OCI-LY1 (cell line): ENCODE measurements around the gene DKK3.

Experiments used
- H2AFZ ChIP-seq: fragments of 200-600 bp; sonication (generic), shearing (Covaris generic); 2 replicates; pipeline ENCODE4 v1.6.0; 2014; ENCODE audit warnings: antibody characterized with exemption, mild to moderate bottlenecking, low read length
- H3F3A ChIP-seq: fragments of 200-600 bp; sonication (generic), shearing (Covaris generic); 2 replicates; pipeline ENCODE4 v1.6.0; 2014; ENCODE audit warnings: mild to moderate bottlenecking, antibody characterized with exemption, low read length, moderate library complexity; ENCODE audit not compliant: insufficient read depth
- H3K27ac ChIP-seq: fragments of 200-600 bp; sonication (generic); 2 replicates; pipeline ENCODE4 v1.5.1; 2014; ENCODE audit warnings: low read length, mixed run types, mild to moderate bottlenecking, low read depth; ENCODE audit not compliant: poor library complexity, severe bottlenecking
- H3K27me3 ChIP-seq: fragments of 200-600 bp; sonication (generic); 2 replicates; pipeline ENCODE4 v1.6.0; 2014; ENCODE audit warnings: antibody characterized with exemption, mild to moderate bottlenecking, low read length, moderate library complexity; ENCODE audit not compliant: insufficient read depth
- H3K36me3 ChIP-seq: fragments of 200-600 bp; sonication (generic); 2 replicates; pipeline ENCODE4 v1.6.1; 2014; ENCODE audit warnings: mild to moderate bottlenecking, antibody characterized with exemption, low read length, moderate library complexity, mixed read lengths; ENCODE audit not compliant: insufficient read depth
- H3K4me1 ChIP-seq: fragments of 200-600 bp; sonication (generic); 2 replicates; pipeline ENCODE4 v1.5.1; 2014; ENCODE audit warnings: mild to moderate bottlenecking, low read length, moderate library complexity; ENCODE audit not compliant: insufficient read depth, severe bottlenecking
- H3K4me2 ChIP-seq: fragments of 200-600 bp; sonication (generic), shearing (Covaris generic); 2 replicates; pipeline ENCODE4 v1.6.1; 2014; ENCODE audit warnings: low read length
- H3K4me3 ChIP-seq: fragments of 200-600 bp; sonication (generic); 2 replicates; pipeline ENCODE4 v1.5.1; 2014; ENCODE audit warnings: low read length, low read depth, mild to moderate bottlenecking, mixed read lengths; ENCODE audit not compliant: poor library complexity, severe bottlenecking
- H3K79me2 ChIP-seq: fragments of 200-600 bp; shearing (Covaris generic); 2 replicates; pipeline ENCODE4 v1.6.1; 2016; ENCODE audit warnings: mixed run types, low read length, mixed read lengths; ENCODE audit not compliant: insufficient read depth
- H3K9ac ChIP-seq: fragments of 200-600 bp; sonication (generic), shearing (Covaris generic); 2 replicates; pipeline ENCODE4 v1.6.1; 2014; ENCODE audit warnings: mild to moderate bottlenecking, low read length, mixed read lengths
- H3K9me2 ChIP-seq: fragments of 200-600 bp; sonication (generic), shearing (Covaris generic); 2 replicates; pipeline ENCODE4 v1.6.1; 2014; ENCODE audit warnings: low read depth, mild to moderate bottlenecking, low read length, mixed read lengths
- H3K9me3 ChIP-seq: fragments of 200-600 bp; shearing (Covaris generic); 2 replicates; pipeline ENCODE4 v1.6.1; 2014; ENCODE audit warnings: low read length, mixed read lengths
- H4K20me1 ChIP-seq: fragments of 200-600 bp; sonication (generic), shearing (Covaris generic); 2 replicates; pipeline ENCODE4 v1.6.0; 2016; ENCODE audit warnings: mild to moderate bottlenecking, low read length; ENCODE audit not compliant: insufficient read depth
- EZH2 ChIP-seq: fragments of 200-600 bp; sonication (generic), shearing (Covaris generic); IDR thresholded peaks from 2 replicates; pipeline ENCODE4 v1.8.0; 2017; ENCODE audit warnings: borderline replicate concordance, mixed run types, mild to moderate bottlenecking, antibody characterized with exemption, low read length, moderate library complexity, mixed read lengths
- TF ChIP-seq, protein P1 (sequence below): fragments of 200-600 bp; sonication (generic), shearing (Covaris generic); IDR thresholded peaks from 2 replicates; pipeline ENCODE4 v1.5.1; 2017; ENCODE audit warnings: mild to moderate bottlenecking, antibody characterized with exemption, low read length, moderate library complexity, mixed read lengths

Gene DKK3

DNA sequence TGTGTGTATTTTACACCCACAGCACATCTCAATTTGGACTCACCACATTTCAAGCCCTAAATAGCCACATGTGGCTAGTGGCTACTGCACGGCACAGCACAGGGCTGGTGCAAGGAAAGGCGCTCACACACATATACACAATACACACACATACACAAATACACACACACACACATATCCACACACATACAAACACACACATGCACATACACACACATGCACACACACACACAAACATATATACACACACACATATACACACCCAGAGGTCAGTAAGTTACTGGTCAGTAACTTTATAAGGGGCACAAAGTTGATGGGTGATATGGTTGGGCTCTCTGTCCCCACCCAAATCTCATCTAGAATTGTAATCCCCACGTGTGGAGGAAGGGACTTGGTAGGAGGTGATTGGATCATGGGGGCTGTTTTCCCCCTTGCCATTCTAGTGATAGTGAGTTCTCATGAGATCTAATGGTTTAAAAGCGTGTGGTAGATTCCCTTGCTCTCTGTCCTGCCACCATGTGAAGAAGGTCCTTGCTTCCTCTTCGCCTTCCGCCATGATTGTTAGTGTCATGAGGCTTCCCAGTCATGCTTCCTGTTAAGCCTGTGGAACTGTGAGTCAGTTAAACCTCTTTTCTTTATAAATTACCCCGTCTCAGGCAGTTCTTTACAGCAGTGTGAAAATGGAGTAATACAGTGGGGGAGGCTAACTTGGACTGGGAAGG, 37.6 kb upstream of the DKK3 start:
- H3K27ac ChIP-seq = no peak overlapping the region
- H3K9me3 ChIP-seq = no peaks in the 10 kb centered on the region
- H3K4me2 ChIP-seq = no peak overlapping the region
- H4K20me1 ChIP-seq = no peaks in the 10 kb centered on the region
- H3K27me3 ChIP-seq = no peaks in the 10 kb centered on the region; the same call in 1 of the 2 replicates
- TF ChIP-seq EZH2 = no peak
- TF ChIP-seq, protein P1, sequence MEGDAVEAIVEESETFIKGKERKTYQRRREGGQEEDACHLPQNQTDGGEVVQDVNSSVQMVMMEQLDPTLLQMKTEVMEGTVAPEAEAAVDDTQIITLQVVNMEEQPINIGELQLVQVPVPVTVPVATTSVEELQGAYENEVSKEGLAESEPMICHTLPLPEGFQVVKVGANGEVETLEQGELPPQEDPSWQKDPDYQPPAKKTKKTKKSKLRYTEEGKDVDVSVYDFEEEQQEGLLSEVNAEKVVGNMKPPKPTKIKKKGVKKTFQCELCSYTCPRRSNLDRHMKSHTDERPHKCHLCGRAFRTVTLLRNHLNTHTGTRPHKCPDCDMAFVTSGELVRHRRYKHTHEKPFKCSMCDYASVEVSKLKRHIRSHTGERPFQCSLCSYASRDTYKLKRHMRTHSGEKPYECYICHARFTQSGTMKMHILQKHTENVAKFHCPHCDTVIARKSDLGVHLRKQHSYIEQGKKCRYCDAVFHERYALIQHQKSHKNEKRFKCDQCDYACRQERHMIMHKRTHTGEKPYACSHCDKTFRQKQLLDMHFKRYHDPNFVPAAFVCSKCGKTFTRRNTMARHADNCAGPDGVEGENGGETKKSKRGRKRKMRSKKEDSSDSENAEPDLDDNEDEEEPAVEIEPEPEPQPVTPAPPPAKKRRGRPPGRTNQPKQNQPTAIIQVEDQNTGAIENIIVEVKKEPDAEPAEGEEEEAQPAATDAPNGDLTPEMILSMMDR = no peak
- no peak overlapping the region for H3K9ac ChIP-seq
- no peaks in the 10 kb centered on the region for H3F3A ChIP-seq
- H3K79me2 ChIP-seq = no peaks in the 10 kb centered on the region
- no peak overlapping the region for H3K4me3 ChIP-seq
- no peaks in the 10 kb centered on the region for H3K4me1 ChIP-seq
- no peaks in the 10 kb centered on the region for H3K9me2 ChIP-seq
- H3K36me3 ChIP-seq = no peaks in the 10 kb centered on the region
- no peak overlapping the region for H2AFZ ChIP-seq

DNA sequence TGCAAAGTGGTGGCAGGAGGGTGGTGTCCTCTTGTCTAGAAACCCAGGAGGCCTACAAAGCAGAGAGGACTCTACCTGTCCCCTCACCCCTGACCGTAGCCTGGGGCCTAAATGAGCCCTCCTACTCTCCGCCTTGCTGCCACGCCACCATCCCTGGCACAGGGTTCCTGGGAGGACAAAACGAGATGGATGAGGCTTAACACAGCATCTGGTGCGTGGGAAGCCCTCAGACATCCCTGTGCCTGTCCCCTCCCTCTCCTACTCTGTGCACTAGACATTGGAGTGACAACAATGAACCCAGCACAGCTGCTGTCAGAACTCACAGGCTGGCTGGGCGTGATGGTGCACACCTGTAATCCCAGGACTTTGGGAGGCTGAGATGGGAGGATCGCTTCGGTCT, 36.4 kb upstream of the DKK3 start:
- no peak overlapping the region for H3K4me3 ChIP-seq
- no peaks in the 10 kb centered on the region for H3K9me2 ChIP-seq
- no peak for TF ChIP-seq EZH2
- TF ChIP-seq, protein P1 = no peak

DNA sequence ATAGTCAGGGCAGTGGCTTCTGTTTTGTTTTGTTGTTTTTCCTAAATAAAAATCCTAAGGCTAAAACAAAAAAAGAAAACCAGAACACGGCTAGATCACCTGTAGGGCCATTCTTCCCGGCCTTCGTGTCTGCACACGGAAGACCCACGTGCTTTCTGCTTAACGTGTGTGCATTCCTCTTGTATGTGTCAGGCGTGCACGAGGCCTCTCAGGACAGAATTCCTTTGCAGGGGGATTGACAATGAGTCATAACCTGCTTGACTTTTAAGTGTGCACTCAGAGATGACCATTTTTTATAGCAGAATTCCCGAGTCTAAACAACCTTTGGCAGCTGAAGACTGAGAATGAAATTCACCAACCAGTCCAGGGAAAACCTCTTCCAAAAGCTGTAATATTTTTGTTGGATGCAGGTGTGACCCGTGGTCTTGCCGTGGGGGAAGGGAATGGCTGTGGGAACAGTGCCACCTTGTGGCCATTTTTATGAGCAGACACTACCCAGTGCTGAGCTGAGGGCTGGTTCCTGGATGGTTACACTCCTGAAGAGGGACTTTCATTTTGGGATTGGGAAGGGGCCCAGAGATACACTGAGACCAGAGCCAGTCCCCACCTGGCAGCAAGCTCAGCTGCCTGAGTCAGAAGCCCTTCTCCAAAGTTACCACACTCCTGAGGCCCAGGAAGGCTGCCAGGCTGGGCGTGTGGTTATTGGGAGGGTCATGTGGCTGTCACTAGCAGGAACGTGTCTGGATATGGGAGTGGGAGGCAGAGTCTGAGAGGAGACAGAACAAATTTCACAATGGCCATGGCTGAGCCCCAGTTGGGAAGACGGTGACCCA, 35.7 kb upstream of the DKK3 start:
- no peaks in the 10 kb centered on the region for H3K27me3 ChIP-seq
- no peaks in the 10 kb centered on the region for H3K9me2 ChIP-seq
- H3K9me3 ChIP-seq = no peaks in the 10 kb centered on the region
- H3K36me3 ChIP-seq = no peaks in the 10 kb centered on the region
- no peak overlapping the region for H3K4me3 ChIP-seq
- no peaks in the 10 kb centered on the region for H4K20me1 ChIP-seq
- no peak overlapping the region for H3K4me2 ChIP-seq
- H3K9ac ChIP-seq = no peak overlapping the region
- no peaks in the 10 kb centered on the region for H3K79me2 ChIP-seq
- H3K27ac ChIP-seq = no peak overlapping the region
- no peak for TF ChIP-seq EZH2
- TF ChIP-seq, protein P1 = peak; percentile 89
- no peak overlapping the region for H2AFZ ChIP-seq
- no peaks in the 10 kb centered on the region for H3K4me1 ChIP-seq
- H3F3A ChIP-seq = no peaks in the 10 kb centered on the region

More for the DNA sequence above, 36.4 kb upstream of the DKK3 start:
- no peaks in the 10 kb centered on the region for H3F3A ChIP-seq
- H3K27ac ChIP-seq = no peak overlapping the region
- no peaks in the 10 kb centered on the region for H3K36me3 ChIP-seq
- no peaks in the 10 kb centered on the region for H3K4me1 ChIP-seq
- no peaks in the 10 kb centered on the region for H3K9me3 ChIP-seq
- no peak overlapping the region for H3K4me2 ChIP-seq
- H4K20me1 ChIP-seq = no peaks in the 10 kb centered on the region
- H3K9ac ChIP-seq = no peak overlapping the region
- no peak overlapping the region for H2AFZ ChIP-seq
- H3K79me2 ChIP-seq = no peaks in the 10 kb centered on the region
- no peaks in the 10 kb centered on the region for H3K27me3 ChIP-seq
